ENCODE data around the gene ZMIZ1.

Gene ZMIZ1

DNA sequence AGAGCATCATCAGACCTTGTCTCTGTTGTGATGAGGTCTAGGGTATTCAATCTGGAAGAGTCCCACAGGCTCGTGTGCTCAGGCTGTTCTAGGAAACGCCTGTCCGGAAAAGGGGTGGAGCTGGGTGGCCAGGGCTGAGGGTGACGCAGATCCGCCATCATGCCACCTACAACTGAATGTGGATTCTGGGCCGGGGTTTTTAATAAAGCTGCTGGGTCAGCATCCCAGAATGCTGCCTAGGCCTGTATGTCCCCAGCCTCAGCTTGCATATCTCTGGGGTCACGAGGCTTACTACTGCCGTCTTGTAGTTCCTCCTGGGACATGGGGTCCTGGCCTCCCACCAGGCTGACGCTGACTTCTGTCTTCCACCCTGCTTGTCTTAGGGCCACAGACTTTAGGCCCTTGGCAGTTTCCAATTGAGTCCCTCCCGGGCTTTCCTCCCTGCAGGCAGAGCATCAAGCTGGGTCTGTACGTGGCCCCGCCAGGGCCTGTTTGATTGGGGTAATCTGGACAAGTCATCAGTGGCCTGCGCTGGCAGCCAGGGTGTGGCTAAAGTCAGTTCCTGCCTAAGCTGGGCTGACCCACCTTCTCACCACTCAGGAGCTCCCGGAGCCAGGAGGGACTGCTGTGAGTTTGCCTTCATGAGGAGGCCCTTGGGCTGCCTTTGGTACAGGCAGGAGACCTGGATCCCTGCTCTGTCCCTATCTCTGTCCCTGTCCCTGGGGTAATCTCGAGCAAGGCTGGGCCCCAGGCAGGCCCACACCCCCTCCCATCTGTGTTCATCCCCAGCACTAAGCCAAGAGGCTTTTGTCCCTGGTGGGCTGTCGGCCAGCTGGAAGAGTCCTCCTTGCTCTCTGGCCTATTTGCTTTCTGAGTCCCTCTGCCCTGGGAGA is 79.9 kb downstream of the ZMIZ1 start:
- in situ Hi-C loops (cut with MboI; ENCODE audit: low sequenced_read_pairs), result no loop called here

DNA sequence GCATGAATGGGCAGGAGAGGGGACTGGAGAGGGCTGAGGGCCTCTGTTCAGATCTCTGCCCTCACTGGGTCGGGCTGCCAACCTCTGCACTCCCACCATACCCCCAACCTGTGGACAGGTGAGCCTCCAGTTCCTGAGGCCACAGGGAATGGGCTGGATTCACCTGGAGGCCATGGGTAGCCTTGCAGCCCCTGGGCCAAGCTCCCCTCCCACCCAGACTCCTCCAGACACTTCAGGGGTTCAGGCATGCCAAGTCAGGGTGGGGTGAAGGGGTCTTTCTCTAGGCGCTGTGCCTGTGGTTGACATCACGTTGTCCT is 80.5 kb downstream of the ZMIZ1 start:
- in situ Hi-C loops (cut with MboI; ENCODE audit: low sequenced_read_pairs), result no loop called here

DNA sequence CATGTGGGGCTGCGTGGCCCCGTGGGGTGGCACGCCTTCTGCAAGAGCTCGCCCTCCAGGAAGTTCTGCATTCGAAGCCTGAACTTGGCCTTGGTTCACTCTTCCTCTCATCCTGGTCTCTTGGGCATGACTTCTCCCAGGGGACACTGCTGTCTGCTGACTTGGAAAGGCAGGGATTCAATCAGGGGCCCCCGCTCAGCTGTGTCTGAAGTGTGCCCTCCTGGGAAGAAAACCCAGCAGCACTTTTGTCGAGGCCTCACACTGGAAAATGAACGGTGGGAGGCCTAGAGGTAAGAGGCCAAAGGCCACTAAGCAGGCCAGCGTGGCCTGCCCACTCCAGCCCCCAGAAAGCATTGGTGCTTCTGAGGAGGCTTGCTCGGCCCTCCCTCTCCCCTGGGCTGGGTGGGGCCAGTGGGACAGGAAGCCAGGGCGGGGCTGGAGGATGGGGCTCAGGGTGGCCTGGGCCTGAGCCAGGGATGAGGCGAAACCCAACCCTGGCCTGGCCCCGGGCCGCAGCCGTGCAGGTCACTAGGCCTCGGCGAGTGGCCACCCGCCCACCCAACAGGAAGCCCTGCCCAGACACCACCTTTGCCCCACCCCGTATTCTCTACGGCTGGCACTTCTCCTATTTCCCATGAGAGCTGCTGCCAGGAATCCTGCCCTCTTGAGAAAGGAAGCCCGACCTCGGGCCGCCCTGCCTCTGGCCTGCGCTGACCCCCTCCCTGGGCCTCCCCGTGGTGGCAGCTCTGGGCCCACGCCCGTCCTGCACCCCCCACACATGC is 81.1 kb downstream of the ZMIZ1 start:
- in situ Hi-C loops (cut with MboI; ENCODE audit: low sequenced_read_pairs), result no loop called here

DNA sequence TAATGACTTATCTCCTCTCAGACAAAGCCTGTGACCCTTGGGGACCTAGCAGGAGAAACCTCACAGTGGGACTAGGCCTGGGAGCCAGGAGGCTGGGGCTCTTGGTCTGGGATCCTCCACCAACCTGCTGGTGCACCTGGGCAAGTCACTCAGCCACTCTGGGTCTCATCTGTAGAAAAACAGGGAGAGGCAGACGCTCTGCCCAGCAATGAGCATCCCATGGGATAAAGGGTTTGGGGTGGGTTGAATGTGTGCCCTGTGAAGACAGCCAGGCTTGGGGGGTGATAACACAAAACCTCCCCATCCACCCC is 81.6 kb downstream of the ZMIZ1 start:
- in situ Hi-C loops (cut with MboI; ENCODE audit: low sequenced_read_pairs), result no loop called here

GRCh38 chr10:79152423-79152817 is 83.7 kb downstream of the ZMIZ1 start:
- in situ Hi-C loops (cut with MboI; ENCODE audit: low sequenced_read_pairs), result no loop called here

GRCh38 chr10:79153745-79154144 is 85.0 kb downstream of the ZMIZ1 start:
- in situ Hi-C loops (cut with MboI; ENCODE audit: low sequenced_read_pairs), result no loop called here

GRCh38 chr10:79155301-79156081 is 86.7 kb downstream of the ZMIZ1 start:
- in situ Hi-C loops (cut with MboI; ENCODE audit: low sequenced_read_pairs), result no loop called here

DNA sequence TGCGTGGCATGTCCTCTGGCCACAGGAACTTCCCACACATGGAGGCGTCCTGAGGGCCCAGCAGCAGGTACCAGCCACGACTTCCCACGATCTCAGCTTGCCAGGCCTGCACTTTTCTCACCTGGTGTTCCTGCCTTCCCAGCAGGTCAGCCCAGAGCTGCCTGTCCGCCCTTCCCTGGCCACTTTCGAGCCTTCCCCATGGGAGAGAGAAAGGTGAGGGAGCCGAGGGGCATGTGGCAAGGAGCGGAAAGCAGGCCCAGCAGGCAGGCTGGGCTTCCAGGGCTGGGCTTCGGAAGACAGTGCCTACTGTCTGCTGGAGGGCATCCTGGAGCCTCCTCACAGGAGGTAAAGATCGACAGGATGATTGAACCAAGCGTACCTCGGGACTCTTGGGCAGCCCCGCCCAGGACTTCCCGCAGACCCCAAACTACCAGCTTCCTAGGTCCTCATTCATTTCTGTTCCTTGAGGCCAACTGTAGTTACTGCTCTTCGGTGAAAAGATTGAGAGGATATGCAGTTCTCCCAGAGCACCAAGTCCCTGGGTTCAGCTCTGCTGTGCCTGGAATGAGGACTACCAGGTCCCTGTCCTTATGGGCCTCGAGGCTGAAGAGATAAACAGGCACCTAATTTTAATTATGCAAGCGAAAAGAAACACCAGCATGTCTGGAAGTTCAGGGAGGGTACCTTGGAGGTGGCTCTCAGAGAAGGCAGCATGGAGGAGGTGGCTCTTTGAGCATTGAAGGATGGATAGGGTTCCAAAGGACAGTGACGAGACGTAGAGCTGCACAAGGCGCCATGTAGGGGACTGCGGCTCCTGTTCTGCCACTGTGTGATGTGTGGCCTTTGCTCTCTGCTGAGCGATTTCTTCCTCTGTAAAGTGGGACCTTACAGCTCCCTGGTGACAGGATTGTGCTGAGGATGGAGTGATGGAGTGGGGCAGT is 87.8 kb downstream of the ZMIZ1 start:
- in situ Hi-C loops (cut with MboI; ENCODE audit: low sequenced_read_pairs), result no loop called here

DNA sequence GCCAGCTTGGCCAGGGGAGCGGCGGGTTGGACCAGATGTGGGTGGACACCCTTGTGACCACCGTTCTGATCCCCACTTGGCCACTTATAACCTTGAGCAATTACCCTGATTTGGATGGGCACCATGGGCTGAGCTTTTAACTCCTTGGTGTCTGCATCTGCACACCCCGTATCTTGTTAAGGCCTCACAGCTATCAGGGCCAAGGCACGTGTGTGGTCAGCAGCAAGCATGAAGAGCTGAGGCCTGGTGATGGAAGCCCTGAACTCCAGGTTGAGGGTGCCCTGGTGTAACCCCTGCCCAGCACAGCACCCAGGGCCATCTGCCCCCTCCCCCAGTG is 89.2 kb downstream of the ZMIZ1 start:
- in situ Hi-C loops (cut with MboI; ENCODE audit: low sequenced_read_pairs), result no loop called here

DNA sequence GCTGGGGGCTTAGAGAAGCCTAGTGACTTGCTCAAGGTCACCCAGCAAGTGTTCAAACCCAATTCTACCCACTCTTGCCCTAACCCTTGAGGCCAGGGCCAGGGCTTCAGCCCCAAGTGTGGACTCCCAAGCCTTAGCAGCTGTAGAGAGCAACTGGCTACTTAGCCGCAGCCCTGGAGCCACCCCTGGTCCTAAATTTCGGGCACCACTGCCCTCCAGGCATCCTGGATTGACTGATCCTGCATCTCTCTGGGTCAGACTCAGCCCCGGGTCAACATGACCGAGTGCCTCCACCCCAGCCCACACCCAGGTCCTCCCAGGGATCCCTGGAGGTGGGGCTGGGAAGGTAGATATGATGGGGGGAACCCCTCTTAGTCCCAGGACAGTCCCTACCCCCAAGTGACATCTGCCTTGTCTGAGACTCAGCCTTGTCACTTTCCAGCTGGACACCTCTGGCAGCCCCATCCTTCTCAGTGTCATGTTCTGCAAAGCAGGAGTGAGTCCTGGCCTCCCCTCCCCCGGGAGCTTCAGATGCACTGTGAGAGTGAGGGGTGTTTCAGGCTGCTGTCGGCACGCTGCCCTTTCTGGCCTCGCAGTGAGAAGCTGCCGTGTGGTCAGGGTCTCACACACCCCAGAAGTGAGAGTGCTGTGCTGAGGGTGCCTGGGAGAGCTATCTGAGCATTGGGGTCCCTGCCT is 89.8 kb downstream of the ZMIZ1 start:
- in situ Hi-C loops (cut with MboI; ENCODE audit: low sequenced_read_pairs), result no loop called here

- in situ Hi-C loops (cut with MboI; ENCODE audit: low sequenced_read_pairs), result no loop called here
Measured at GRCh38 chr10:79159141-79159651, 90.4 kb downstream of the ZMIZ1 start.

- in situ Hi-C loops (cut with MboI; ENCODE audit: low sequenced_read_pairs), result no loop called here
Measured at GRCh38 chr10:79159785-79160184, 91.0 kb downstream of the ZMIZ1 start.

- in situ Hi-C loops (cut with MboI; ENCODE audit: low sequenced_read_pairs), result no loop called here
Measured at GRCh38 chr10:79160191-79160590, 91.4 kb downstream of the ZMIZ1 start.

- in situ Hi-C loops (cut with MboI; ENCODE audit: low sequenced_read_pairs), result no loop called here
Measured at GRCh38 chr10:79161557-79161956, 92.8 kb downstream of the ZMIZ1 start.

DNA sequence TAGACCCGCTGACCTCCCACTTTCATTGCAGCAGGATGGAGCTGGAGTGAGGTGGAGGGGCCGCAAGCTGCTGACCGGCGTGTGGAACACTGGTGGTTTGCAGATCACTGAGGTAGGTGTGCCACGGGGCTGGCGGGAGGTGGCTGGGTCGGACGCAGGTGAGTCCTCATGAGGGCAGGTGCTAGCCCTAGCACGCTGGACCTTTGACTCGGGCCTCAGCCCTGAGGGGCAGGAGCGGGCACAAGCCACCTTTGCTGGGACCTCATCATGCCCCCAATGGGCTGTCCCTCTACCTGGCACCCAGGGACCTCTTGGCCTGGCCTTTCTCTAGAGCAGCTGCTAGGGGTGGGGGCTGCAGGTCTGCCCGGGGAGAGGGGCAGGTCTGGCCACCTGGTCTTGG is 93.3 kb downstream of the ZMIZ1 start:
- in situ Hi-C loops (cut with MboI; ENCODE audit: low sequenced_read_pairs), result no loop called here

GRCh38 chr10:79162861-79163665 is 94.3 kb downstream of the ZMIZ1 start:
- in situ Hi-C loops (cut with MboI; ENCODE audit: low sequenced_read_pairs), result no loop called here

- in situ Hi-C loops (cut with MboI; ENCODE audit: low sequenced_read_pairs), result no loop called here
Measured at GRCh38 chr10:79163666-79163975, 94.9 kb downstream of the ZMIZ1 start.

DNA sequence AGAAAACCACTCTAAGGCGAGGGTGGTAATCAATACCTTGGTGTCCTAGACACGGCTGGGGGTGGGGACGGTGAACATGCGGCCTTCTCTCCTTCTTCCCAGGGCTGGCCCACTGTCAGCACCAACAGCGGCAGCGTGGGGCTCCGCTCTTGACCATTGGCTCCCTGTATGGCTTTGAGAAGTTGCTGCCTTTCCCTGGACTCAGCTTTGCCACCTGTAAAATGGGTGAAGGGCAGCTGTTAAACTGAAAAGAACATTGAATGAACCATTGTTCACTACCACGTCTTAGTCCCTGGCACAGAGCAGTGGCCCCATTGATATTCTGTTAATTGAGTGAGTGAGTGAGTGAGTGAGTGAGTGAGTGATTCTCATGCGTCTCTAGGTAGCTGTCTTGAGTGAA is 95.3 kb downstream of the ZMIZ1 start:
- in situ Hi-C loops (cut with MboI; ENCODE audit: low sequenced_read_pairs), result no loop called here

DNA sequence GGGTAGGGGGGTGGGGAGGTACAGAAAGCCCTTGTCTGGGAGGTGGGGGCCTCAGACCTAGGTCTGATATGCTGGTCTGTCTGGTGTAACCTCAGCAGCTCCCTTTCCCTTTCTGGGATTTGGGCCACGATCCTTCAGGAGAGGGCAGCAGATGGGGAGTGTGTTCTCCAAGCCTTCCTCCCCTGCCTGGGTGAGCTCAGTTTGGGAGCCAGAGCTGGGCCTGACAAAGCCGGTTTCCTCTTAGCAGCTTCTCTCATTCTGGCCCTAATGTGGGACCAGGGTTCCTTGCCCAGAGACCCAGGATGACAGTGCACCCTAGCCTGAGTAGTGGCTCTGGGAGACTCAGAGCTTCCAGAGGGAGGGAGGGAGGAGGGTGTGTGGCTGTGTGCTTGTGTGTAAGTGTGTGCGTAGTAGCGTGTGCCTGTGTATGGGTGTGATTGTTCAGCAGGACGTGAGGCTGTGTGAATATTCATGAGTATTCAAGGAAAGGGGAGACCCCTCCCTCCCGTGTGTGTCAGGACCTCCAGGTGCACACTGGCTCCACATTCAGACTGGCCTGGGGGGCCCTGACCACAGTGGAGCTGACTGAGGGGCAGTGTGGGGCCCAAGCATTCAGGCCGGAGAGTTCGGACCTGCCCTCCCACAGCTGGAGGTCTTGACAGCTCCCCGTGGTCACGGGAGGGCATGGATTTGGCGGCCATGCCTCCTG is 96.5 kb downstream of the ZMIZ1 start:
- in situ Hi-C loops (cut with MboI; ENCODE audit: low sequenced_read_pairs), result no loop called here
